ENCODE measurements around the gene HSD11B2.

Gene HSD11B2

GRCh38 chr16:67430977-67431774, at the start of gene HSD11B2:
TSS of gene HSD11B2 (plus strand) at chr16:67431121. CDS start at chr16:67431249, 128 bp downstream.
- FAIRE-seq = no peak

GRCh38 chr16:67383284-67383683, 47.6 kb upstream of the HSD11B2 start:
- no peak for FAIRE-seq

DNA sequence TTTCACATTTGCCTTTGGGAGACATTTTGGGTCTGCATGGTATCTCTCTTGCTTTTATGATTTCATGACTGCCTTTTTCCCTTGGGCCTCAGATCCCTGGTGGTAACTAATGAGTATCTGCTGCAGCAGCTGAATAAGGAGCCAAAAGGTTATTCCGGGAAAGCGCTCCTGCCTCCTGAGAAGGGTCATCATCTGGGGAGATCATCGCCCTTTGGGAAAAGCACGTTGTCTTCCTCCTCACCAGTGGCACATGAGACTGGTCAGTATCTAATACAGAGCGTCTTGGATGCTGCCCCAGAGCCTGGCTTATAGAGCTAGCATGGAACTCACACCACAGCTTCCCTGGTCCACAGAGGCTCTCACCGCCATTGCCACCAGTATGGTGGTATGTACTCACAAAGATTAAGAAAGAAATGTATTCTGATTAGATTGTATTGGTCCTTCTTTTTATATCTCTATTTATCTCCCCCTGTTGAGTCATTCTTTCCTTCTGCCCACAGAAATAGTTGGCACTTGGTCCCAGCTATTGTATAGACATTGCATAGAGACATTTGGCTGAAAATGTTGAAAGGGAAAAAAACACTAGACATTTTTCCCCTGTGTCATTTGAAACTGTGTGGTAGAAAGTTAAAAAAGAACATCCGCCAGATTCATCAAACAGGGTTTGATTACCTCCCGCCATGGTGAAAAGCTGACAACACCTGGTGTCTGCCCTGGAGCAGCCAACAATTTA, 46.0 kb upstream of the HSD11B2 start:
- FAIRE-seq = no peak

DNA sequence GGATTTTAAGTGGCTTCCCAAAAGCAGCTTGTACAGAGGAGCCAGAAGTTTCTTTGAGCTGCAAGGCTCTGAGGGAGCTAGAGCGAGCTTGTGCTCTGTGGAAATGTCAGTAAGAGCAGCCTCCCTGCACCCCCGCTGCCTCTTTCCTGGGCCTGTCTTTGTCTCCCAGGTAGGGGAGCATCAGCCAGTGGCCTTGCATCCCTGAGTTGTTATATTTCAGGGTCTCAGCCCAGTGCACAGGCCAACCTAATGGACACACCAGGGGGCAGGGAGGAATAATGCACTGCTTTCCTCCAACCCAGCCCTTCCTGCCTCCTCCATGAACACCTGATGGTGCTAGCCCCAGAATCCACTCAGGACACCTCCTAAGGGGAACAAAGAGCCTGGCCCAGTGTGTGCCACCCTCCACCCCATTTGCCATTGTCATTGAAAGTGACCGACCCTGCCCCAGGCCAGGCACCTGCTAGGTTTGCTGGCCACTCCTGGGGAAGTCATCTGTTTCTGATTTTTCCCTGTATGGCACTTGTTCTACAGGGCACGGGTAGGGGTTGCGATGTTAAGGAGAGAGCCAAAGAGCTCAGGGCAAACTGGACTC, 44.0 kb upstream of the HSD11B2 start:
- no peak for FAIRE-seq

DNA sequence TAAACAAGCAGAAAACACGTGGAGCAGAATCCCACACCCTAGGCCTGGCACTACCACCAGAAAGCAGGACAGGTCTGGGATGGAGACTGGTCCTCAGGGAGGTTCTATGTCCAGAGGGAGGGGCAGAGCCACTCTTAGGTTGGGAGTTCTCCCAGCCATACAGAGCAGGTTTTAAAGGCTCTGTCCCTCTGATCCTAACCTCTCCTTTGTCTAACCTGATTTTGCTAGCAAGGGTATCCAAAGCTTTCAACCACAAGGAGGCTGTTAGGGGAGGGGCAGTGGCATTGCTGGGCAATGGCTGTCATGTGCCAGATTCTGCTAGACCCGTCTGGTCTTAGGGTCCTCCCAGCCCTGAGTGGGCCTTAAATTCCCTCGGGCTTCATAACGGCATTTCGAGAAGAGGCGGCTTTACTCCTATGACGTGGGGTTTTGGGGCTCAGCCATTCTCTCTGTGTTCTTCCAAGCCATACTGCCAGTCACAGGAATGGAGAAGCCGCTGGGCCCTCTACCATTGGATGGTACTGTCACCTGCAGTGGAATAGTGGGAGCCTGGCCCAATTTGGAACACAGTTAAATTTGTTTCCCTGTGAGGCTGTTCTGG, 43.3 kb upstream of the HSD11B2 start:
- FAIRE-seq = no peak

DNA sequence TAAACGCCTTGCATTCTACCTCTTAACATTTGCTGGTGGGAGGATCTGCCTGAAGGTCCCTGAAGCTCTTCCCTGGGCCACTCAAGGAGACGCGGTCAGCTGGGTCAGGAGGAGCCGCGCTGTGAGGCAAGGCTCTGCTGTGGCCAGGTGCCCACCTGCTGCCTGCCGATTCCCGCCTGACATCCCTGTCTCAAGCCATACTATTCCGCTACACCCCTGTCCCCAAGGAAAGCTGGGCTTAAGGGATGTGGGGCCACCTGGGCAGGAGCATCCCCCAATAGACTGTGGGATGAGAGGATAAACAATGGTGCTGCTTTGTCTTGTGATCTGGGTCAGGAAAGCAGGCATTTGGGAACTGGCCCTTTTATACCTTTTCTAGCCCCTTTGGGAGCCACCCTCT, 42.7 kb upstream of the HSD11B2 start:
- FAIRE-seq = no peak

GRCh38 chr16:67388591-67388990, 42.3 kb upstream of the HSD11B2 start:
- no peak for FAIRE-seq

DNA sequence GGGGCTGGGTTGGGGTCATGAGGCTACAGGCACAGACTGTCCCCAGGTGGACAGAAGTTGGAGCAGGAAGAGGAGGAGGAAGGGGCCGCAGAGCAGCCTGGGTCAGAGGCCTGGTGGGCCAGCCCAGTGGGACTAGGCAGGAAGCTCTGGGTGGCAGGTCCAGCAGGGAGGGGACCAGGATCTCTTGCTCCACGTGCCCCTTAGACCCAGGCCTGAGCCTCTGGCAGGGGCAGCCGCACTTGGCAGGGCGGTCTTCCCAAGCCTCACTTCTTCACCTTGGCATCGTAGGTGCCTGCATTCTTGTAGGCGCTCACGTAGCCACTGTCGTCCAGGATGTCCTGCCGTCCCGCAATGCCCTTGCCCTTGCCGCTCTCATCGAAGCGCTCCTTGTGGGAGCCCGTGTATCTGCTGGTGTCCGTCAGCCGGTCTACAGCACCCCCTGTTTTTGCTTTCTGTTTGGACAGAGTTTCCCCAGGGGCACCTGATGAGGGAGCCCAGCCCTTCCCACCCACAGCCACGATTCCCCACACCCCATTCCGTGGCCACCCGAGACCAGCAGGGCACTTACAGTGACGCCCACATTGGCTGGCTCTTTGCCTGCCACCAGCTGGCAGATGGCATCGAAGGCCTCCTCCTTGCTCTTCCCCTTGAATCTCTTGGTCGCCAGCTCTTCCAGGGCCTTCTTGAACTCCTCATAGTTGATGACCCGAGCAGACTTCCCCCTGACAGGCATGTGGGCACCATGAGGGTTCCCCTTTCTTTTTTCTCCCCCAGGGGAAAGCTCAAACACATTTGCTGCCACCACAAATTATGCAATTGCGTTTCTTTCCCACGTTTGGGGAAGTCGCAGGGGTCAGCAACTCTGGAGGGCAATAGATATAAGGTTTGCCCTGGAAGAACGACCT, 40.8 kb upstream of the HSD11B2 start:
- FAIRE-seq = no peak

DNA sequence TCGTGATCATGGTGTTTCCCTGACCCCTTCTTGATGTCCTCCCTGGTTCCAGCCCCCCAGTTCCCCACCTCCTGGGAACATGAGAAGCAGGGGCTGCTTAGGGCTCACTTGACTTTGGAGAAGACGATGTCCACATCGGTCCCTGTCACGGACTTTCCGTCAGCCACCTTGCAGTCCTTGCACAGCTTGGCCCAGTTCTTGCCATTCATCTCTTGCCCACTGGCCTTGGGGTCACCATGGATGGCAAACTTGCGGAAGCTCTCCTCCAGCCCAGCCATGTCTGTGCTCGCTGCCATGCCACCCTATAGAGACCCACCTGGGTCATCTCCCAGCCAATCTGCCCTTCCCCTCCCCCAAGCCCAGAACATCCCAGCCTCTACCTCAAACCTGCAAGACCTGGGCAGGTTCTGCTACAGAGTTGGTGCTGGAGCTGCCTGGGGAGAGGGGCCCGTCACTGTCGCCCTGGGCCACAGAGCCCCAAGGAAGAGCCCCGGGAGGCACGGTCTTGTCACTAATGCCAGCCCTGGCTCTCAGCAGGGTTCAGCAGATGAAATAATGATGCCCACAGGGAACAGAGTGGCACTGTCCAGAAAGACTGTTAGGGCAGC, 40.0 kb upstream of the HSD11B2 start:
- FAIRE-seq = no peak

GRCh38 chr16:67391424-67392300, 39.3 kb upstream of the HSD11B2 start:
- FAIRE-seq = no peak

DNA sequence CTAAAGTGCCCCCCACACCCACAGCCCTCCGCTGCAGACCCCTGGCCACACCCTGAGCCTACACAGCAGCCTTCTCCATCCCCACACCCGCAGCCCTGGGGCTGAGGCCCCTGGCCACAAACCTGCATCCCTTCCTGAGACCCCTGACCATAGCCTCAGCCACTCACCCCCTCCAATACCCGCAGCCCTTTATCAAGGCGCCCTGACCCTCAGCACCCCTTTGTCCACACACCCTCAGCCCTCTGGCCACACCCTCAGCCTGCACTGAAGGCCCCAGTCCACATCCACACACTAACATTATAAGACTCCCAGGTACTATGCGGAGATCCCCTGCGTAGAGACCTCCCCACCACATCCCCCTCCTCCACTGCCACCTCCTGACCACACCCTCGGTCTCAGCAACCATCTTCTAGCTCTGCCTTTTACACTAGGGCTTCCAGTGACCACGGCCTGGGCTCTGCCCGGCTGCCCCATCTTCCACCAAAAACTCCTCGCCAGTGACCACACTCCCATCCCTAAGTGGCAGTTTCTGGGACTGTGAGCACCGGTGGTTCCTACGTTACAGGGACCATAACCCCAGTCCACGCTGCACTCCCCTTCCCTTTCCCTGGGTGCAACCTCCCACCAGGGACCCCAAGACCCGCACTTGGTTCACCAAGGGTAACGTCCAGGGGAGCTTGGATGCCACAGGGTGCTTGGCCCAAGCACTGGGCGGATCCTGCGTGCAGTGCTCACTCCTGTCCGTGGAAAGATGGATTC, 38.4 kb upstream of the HSD11B2 start:
- no peak for FAIRE-seq

DNA sequence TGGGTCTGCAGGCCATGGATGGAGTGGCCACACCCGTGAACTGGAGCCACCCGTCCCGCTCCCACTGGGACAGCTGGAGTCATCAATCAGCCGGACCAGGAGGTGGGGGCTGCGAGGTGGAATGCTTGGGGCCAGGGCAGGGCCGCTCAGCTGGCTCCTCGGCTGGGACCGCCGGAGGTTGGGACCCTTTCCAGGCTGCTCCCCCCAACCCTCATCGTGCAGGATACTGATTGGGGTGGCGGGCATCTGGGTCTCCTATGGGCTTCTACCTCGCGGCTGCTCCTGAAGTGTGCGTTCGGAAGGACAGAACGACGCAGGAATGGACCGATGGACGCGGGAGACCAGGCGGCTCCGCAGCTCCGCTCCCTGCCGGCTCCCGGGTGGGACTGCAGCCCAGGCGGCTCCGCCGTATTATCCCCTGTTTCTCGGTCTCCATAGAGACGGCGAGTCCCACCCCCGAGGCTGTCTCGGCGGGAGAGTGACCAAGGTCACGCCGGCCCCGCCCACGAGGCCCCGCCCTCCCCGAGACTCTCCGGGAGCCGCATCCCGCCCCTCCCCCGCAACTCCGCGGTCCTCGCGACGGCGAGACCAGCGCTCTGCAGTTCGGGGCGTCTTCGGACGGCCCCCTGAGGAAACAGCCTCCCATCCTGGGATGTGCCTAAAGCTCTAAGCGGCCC, 37.7 kb upstream of the HSD11B2 start, which contains the start of gene TPPP3:
TSS of gene TPPP3 (minus strand) at position 388 of the 677 bp plus-strand sequence. CDS start 2,387 bp downstream, outside the sequence.
- no peak for FAIRE-seq

DNA sequence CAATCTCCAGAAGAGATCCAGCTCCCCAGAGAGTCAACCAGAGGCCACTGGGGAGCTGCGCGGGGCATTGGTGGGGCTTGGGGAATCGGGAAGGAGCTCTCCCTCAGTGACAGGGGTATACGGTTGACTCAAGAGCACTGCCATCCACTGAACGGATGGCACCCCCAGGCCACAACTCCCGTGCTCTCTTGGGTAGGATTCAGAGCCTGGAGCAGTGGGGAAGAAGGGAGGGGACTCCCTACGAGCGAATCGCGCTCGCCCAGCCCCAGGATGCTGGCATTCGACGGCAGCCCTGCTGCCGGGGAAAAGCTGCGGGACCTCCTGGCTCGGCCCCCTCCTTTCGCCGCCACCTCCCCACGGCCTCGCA, 37.1 kb upstream of the HSD11B2 start:
- FAIRE-seq = no peak

GRCh38 chr16:67394155-67395104, 36.5 kb upstream of the HSD11B2 start:
- no peak for FAIRE-seq

- FAIRE-seq = no peak
Observed at GRCh38 chr16:67395105-67395457, 35.8 kb upstream of the HSD11B2 start.

- no peak for FAIRE-seq
Observed at GRCh38 chr16:67395458-67396158, 35.3 kb upstream of the HSD11B2 start.
